ENCODE measurements around the gene ANAPC10. TPM values are rescaled to one million over a fixed set of nuclear protein-coding genes. Genes with fewer than 3 reads are reported as not detected.
A peak's percentile ranks its signal among the peaks of the same experiment; 100 is the strongest.

ANAPC10 gene
- total and polyA plus RNA-seq, 2 experiments from 2014 or later, result 34.4 to 59.2 TPM

DNA sequence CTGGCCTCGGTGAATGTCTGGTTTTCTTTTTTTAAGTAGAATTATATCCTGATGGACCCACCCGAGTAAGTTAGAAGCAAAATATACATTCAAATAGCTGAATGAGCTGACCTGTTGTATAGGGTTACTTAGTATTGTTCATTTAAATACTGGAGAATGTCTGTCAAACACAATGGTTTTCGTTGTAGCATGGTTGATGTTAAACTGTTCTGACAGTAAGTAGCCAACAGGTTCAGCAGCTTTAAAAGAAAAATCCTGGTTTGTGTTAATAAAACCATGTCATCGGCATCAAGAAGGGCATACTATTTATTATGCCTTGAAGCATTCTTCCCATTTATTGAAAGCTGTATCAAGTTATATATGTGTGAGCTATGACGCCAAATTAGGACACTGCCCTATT is 149.6 kb downstream of the ANAPC10 start:
- no peaks in the 10 kb centered on the region for H3K36me3 ChIP-seq (ENCODE audit: insufficient read depth)
- H3F3A ChIP-seq (replicated peaks; ENCODE audit: low read depth), result no peaks in the 10 kb centered on the region
- H3K4me1 ChIP-seq (ENCODE audit: insufficient read depth), result peaks cover 6% of the 10 kb centered on the region; the same call in 1 of the 2 replicates
- peaks cover 20% of the 10 kb centered on the region for H3K36me3 Mint-ChIP-seq (ENCODE audit: low read depth)
- H3K4me3 Mint-ChIP-seq, result no peak overlapping the region
- ATAC-seq (no peak), DNase-seq (ENCODE audit: low spot score) (no peak)
- no peaks in the 10 kb centered on the region for H3K27me3 ChIP-seq (ENCODE audit: insufficient read depth)
- no peak overlapping the region for H2AFZ ChIP-seq
- peaks cover 21% of the 10 kb centered on the region for H3K9me3 Mint-ChIP-seq
- TF ChIP-seq, protein P1, sequence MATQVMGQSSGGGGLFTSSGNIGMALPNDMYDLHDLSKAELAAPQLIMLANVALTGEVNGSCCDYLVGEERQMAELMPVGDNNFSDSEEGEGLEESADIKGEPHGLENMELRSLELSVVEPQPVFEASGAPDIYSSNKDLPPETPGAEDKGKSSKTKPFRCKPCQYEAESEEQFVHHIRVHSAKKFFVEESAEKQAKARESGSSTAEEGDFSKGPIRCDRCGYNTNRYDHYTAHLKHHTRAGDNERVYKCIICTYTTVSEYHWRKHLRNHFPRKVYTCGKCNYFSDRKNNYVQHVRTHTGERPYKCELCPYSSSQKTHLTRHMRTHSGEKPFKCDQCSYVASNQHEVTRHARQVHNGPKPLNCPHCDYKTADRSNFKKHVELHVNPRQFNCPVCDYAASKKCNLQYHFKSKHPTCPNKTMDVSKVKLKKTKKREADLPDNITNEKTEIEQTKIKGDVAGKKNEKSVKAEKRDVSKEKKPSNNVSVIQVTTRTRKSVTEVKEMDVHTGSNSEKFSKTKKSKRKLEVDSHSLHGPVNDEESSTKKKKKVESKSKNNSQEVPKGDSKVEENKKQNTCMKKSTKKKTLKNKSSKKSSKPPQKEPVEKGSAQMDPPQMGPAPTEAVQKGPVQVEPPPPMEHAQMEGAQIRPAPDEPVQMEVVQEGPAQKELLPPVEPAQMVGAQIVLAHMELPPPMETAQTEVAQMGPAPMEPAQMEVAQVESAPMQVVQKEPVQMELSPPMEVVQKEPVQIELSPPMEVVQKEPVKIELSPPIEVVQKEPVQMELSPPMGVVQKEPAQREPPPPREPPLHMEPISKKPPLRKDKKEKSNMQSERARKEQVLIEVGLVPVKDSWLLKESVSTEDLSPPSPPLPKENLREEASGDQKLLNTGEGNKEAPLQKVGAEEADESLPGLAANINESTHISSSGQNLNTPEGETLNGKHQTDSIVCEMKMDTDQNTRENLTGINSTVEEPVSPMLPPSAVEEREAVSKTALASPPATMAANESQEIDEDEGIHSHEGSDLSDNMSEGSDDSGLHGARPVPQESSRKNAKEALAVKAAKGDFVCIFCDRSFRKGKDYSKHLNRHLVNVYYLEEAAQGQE (IDR thresholded peaks at IDR 0.05; ENCODE audit: unreplicated experiment), result no peak
- TF ChIP-seq POLR2AphosphoS5 (IDR thresholded peaks at IDR 0.05; ENCODE audit: low read depth) (no peak), NANOG (IDR thresholded peaks at IDR 0.05; ENCODE audit: borderline replicate concordance) (no peak)
- TF ChIP-seq, protein P2, sequence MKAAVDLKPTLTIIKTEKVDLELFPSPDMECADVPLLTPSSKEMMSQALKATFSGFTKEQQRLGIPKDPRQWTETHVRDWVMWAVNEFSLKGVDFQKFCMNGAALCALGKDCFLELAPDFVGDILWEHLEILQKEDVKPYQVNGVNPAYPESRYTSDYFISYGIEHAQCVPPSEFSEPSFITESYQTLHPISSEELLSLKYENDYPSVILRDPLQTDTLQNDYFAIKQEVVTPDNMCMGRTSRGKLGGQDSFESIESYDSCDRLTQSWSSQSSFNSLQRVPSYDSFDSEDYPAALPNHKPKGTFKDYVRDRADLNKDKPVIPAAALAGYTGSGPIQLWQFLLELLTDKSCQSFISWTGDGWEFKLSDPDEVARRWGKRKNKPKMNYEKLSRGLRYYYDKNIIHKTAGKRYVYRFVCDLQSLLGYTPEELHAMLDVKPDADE (IDR thresholded peaks at IDR 0.05), result no peak
- peaks cover 7% of the 10 kb centered on the region for H3K9me2 ChIP-seq (ENCODE audit: insufficient read depth)
- peaks cover 2% of the 10 kb centered on the region for H3K27me3 Mint-ChIP-seq (ENCODE audit: insufficient read depth, low read depth, poor library complexity)
- no peak overlapping the region for H3K27ac Mint-ChIP-seq
- H3K27ac ChIP-seq (ENCODE audit: low read depth), result no peak overlapping the region
- H3K4me3 ChIP-seq, result no peak overlapping the region
- no peak overlapping the region for H3K4me2 ChIP-seq
- H3K79me2 ChIP-seq (replicated peaks; ENCODE audit: insufficient read depth), result no peaks in the 10 kb centered on the region
- H4K20me1 ChIP-seq (replicated peaks; ENCODE audit: insufficient read depth), result no peaks in the 10 kb centered on the region
- peaks cover 8% of the 10 kb centered on the region; the same call in 2 of the 3 replicates for H3K4me1 Mint-ChIP-seq

DNA sequence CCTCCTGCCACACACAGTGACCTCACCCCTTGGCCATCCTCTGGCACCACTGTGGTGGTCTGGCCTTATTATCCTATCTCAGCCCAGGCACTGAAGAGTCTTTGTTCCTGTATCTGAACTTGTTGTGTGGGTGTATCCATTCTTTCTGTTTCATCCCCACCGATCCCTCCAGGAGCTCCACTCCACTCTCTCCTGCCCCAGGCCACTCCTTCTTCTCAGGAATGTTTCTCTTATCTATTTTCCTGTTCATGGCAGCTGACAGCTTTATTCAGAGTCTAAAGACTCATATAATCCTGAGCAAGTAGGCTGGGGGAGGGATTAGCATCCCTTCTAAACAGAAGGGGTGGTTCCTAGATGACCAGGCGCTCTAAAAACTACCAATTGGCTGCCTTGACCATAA is 150.0 kb downstream of the ANAPC10 start:
- ATAC-seq, result peak; percentile 56
- no peak overlapping the region for H3K27ac ChIP-seq (ENCODE audit: low read depth)
- no peak overlapping the region for H3K4me2 ChIP-seq
- H3K4me1 ChIP-seq (ENCODE audit: insufficient read depth), result peaks cover 6% of the 10 kb centered on the region; the same call in 1 of the 2 replicates
- H2AFZ ChIP-seq, result no peak overlapping the region
- Mint-ChIP-seq H3K4me1 (peaks cover 8% of the 10 kb centered on the region; the same call in 2 of the 3 replicates), H3K9me3 (peaks cover 17% of the 10 kb centered on the region), H3K27ac (no peak overlapping the region), H3K27me3 (ENCODE audit: insufficient read depth, low read depth, poor library complexity) (peaks cover 2% of the 10 kb centered on the region), H3K4me3 (no peak overlapping the region), H3K36me3 (ENCODE audit: low read depth) (peaks cover 16% of the 10 kb centered on the region)
- no peaks in the 10 kb centered on the region for H3K36me3 ChIP-seq (ENCODE audit: insufficient read depth)
- H3K79me2 ChIP-seq (replicated peaks; ENCODE audit: insufficient read depth), result no peaks in the 10 kb centered on the region
- peak; percentile 3 for DNase-seq (ENCODE audit: low spot score)
- H3K27me3 ChIP-seq (ENCODE audit: insufficient read depth), result no peaks in the 10 kb centered on the region
- peaks cover 7% of the 10 kb centered on the region for H3K9me2 ChIP-seq (ENCODE audit: insufficient read depth)
- no peaks in the 10 kb centered on the region for H3F3A ChIP-seq (replicated peaks; ENCODE audit: low read depth)
- no peaks in the 10 kb centered on the region for H4K20me1 ChIP-seq (replicated peaks; ENCODE audit: insufficient read depth)
- no peak overlapping the region for H3K4me3 ChIP-seq
- TF ChIP-seq ZNF331 (CRISPR knock-in tag; IDR thresholded peaks at IDR 0.05; ENCODE audit: low read depth), result no peak
- no peak for TF ChIP-seq POLR2AphosphoS5 (IDR thresholded peaks at IDR 0.05; ENCODE audit: low read depth)
- no peak for TF ChIP-seq NANOG (IDR thresholded peaks at IDR 0.05; ENCODE audit: borderline replicate concordance)
- no peak for TF ChIP-seq STAT1 (IDR thresholded peaks at IDR 0.05; ENCODE audit: unreplicated experiment)
- TF ChIP-seq, protein P1 (IDR thresholded peaks at IDR 0.05; ENCODE audit: unreplicated experiment), result no peak
- no peak for TF ChIP-seq ZNF114 (CRISPR knock-in tag; IDR thresholded peaks at IDR 0.05)
- no peak for TF ChIP-seq JUNB (IDR thresholded peaks at IDR 0.05; ENCODE audit: unreplicated experiment)

All from GM23338 (cell line).